Left ventricle myocardium inferior (tissue), 1 donor: ENCODE results near the gene ZNF280C. TPM values are rescaled to one million over a fixed set of nuclear protein-coding genes. Genes with fewer than 3 reads are reported as not detected.
A peak's percentile ranks its signal among the peaks of the same experiment; 100 is the strongest.

Source experiments
- DNase-seq: peaks from one replicate; pipeline ENCODE4 v3.0.0-alpha.2; 2020
- H3K27ac ChIP-seq: fragments of 200-600 bp; replicated peaks from 2 replicates; pipeline ENCODE4 v1.8.0; 2021
- H3K27me3 ChIP-seq: fragments of 200-600 bp; 2 replicates; pipeline ENCODE4 v1.8.0; 2021; ENCODE audit warnings: low read depth
- H3K36me3 ChIP-seq: fragments of 200-600 bp; 2 replicates; pipeline ENCODE4 v1.8.0; 2021
- H3K4me1 ChIP-seq: fragments of 200-600 bp; 2 replicates; pipeline ENCODE4 v1.8.0; 2021
- H3K4me3 ChIP-seq: fragments of 200-600 bp; 2 replicates; pipeline ENCODE4 v1.8.0; 2021; ENCODE audit warnings: mild to moderate bottlenecking, moderate library complexity
- H3K9me3 ChIP-seq: fragments of 200-600 bp; replicated peaks from 2 replicates; pipeline ENCODE4 v1.8.0; 2021
- intact Hi-C: fragments of 100-400 bp; cut with micrococcal nuclease; formaldehyde crosslinking; loops from one replicate; pipeline ENCODE4 v1.11.0; 2022
- total RNA-seq: library from RNA; stranded (reverse); fragmentation: NEBNext Ultra II Directional; extraction: Animal tissue kit (Norgen Biotek cat#: 25700); gene quantifications from one replicate; pipeline ENCODE4 v1.2.1, GENCODE V29; 2021
- TF ChIP-seq, protein P1 (sequence below): fragments of 200-600 bp; IDR thresholded peaks from 2 replicates; pipeline ENCODE4 v1.8.0; 2021; ENCODE audit warnings: antibody characterized with exemption, mild to moderate bottlenecking, borderline replicate concordance
- donor health status: DM: no; HTN: yes; CAD: no; lungs with severe emphysema.

Gene ZNF280C
- total RNA-seq, 1 donor from 2014 or later: 1.5 TPM

DNA sequence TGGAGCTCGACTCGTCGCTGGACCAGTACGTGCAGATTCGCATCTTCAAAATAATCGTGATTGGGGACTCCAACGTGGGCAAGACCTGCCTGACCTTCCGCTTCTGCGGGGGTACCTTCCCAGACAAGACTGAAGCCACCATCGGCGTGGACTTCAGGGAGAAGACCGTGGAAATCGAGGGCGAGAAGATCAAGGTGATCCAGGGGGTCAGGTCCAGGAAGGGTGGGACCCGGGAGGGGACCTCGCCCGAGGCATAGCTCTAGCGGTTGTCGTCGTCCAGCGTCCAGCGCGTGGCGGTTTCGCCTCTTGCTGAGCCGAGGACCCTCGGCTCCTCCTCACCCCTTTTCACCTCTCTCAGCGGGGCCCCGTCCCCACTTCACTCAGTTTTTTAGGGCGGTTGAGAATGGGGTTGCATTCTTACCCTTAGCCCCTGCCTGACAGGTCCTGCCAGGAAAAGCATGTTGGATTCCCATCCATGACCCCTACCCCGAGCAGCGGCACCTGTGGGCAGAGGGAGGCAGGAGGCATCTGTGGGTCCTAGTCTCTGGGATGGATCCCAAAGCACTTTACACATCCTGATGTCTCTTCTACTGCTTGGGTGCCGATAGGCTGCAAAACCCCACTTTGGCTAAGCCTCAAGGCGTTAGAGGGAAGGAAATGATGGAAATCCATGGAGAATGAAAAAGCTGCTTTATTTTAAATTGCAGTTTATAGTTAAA lies 96.4 kb downstream of the ZNF280C start:
- peaks cover 31% of the 10 kb centered on the region for H3K4me1 ChIP-seq
- DNase-seq: no peak
- intact Hi-C loops: no loop called here
- H3K4me3 ChIP-seq: peak overlapping the region; percentile 69
- peak overlapping the region; percentile 76 for H3K27ac ChIP-seq
- no peaks in the 10 kb centered on the region for H3K27me3 ChIP-seq
- TF ChIP-seq, protein P1, sequence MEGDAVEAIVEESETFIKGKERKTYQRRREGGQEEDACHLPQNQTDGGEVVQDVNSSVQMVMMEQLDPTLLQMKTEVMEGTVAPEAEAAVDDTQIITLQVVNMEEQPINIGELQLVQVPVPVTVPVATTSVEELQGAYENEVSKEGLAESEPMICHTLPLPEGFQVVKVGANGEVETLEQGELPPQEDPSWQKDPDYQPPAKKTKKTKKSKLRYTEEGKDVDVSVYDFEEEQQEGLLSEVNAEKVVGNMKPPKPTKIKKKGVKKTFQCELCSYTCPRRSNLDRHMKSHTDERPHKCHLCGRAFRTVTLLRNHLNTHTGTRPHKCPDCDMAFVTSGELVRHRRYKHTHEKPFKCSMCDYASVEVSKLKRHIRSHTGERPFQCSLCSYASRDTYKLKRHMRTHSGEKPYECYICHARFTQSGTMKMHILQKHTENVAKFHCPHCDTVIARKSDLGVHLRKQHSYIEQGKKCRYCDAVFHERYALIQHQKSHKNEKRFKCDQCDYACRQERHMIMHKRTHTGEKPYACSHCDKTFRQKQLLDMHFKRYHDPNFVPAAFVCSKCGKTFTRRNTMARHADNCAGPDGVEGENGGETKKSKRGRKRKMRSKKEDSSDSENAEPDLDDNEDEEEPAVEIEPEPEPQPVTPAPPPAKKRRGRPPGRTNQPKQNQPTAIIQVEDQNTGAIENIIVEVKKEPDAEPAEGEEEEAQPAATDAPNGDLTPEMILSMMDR: no peak
- H3K9me3 ChIP-seq: no peaks in the 10 kb centered on the region
- H3K36me3 ChIP-seq: no peaks in the 10 kb centered on the region

DNA sequence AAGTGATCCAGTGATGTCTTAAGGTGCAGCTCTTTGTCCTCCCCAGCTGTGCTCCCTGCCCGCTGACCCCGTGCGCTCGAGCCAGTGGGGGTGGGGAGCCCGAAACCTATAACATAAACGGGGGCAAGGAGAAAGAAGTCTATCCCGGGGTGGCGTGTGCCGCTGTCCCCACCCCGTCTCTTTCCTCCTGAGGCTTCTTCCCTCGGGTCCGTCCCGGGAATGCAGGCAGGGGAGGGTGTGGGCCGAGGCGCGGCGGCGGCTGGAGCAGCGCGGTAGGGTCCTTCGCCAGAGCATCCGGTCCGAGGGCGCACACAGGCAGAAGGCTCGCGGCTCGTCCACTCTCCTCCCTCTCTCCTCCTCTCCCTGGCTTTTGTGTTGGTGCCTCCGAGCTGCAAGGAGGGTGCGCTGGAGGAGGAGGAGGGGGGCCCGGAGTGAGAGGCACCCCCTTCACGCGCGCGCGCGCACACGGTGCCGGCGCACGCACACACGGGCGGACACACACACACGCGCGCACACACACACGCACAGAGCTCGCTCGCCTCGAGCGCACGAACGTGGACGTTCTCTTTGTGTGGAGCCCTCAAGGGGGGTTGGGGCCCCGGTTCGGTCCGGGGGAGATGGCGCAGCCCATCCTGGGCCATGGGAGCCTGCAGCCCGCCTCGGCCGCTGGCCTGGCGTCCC lies 97.1 kb downstream of the ZNF280C start, which contains the start of gene RAB33A:
RAB33A (plus strand) TSS at position 517 of the 681 bp plus-strand sequence; CDS start at position 618, 101 bp downstream.
- DNase-seq: peak; percentile 18
- Histone ChIP-seq H3K4me1 (peaks cover 38% of the 10 kb centered on the region), H3K36me3 (no peaks in the 10 kb centered on the region), H3K27ac (peak within 1 kb of the TSS; percentile 76), H3K9me3 (no peaks in the 10 kb centered on the region), H3K4me3 (peak within 1 kb of the TSS; percentile 69), H3K27me3 (no peaks in the 10 kb centered on the region)
- TF ChIP-seq, protein P1: no peak
- intact Hi-C loops: no loop called here

DNA sequence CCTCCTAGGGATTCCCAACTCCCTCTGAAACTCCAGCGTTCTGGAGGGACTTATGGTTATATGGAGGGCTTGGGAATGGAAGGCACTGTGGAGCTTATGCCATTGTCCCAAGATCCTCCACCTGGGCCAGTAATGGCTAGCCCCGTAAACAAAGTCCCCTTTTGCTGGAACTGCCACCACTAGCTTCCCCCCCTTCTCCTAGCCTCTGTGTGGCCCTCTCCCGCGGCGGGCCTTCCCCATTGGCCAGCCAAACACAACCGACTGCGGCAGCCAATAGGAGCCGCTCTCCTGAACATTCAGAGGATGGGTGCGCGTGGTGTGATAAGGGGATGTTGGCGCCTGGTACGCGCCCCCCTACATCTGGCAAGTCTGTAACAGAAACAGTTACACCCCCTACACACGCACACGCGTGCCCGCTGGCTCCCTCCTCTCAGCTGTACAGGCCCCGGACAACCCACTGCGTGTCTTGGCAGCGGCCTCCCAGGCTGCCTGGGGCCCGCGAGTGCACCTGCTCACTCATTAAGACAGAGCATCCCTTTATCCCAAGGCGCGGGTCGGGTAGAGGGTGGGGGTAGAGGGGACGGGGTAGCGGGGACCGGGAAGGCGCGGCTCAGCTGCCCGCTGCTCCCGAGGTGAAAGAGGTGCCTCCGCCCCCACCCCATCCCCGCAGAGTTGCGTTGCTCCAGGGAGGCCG lies 97.8 kb downstream of the ZNF280C start:
- TF ChIP-seq, protein P1: no peak
- Histone ChIP-seq H3K27me3 (no peaks in the 10 kb centered on the region), H3K4me1 (peaks cover 39% of the 10 kb centered on the region), H3K4me3 (peak overlapping the region; percentile 69), H3K36me3 (no peaks in the 10 kb centered on the region), H3K27ac (no peak overlapping the region), H3K9me3 (no peaks in the 10 kb centered on the region)
- peak; percentile 41 for DNase-seq
- intact Hi-C loops: no loop called here

DNA sequence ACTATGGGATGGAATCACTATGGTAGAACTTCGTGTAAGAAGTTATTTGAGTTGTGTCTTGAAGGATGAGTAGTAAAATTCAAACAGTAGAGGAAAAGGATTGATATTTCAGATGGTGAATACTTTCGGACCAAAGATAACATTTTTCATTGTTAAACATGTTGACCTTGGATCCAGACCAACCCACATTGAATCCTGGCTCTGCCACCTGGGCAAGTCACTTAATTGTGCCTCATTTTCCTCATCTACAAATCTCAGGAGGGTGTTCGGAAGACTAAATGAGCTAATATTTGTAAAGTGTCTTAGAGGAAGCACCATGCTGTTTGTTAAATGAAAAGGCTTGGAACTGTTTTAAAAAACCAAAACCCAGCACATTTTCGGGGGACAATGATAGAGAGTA lies 101.7 kb downstream of the ZNF280C start:
- Histone ChIP-seq H3K4me3 (peak overlapping the region; percentile 79), H3K9me3 (no peaks in the 10 kb centered on the region), H3K4me1 (peaks cover 38% of the 10 kb centered on the region), H3K27ac (peak overlapping the region; percentile 96), H3K27me3 (no peaks in the 10 kb centered on the region), H3K36me3 (no peaks in the 10 kb centered on the region)
- intact Hi-C loops: no loop called here
- DNase-seq: no peak
- TF ChIP-seq, protein P1: no peak

DNA sequence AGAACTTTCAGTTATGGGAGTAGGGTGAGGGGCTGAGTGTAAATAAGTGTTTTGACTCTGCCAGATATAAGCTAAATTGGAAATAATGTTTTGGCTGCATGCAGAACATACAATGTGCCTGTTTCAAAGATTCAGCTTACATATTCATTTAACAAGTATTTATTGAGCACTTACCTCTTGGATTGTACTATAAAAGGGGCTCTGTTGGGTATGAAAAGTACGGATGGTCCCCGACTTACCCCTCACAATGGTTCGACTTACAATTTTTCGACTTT lies 102.3 kb downstream of the ZNF280C start:
- Histone ChIP-seq H3K4me1 (peaks cover 40% of the 10 kb centered on the region), H3K4me3 (peak overlapping the region; percentile 79), H3K27me3 (no peaks in the 10 kb centered on the region), H3K9me3 (no peaks in the 10 kb centered on the region), H3K36me3 (no peaks in the 10 kb centered on the region), H3K27ac (peak overlapping the region; percentile 96)
- intact Hi-C loops: no loop called here
- TF ChIP-seq, protein P1: no peak
- DNase-seq: no peak
